H4 (cell line): ENCODE data around the gene MID1. TPM values are rescaled to one million over a fixed set of nuclear protein-coding genes. Genes with fewer than 3 reads are reported as not detected.

ENCODE experiments used
- DNase-seq: peaks from one replicate; pipeline ENCODE4 v3.0.0-alpha.2; 2015; ENCODE audit warnings: low spot score
- total RNA-seq: library from RNA; depleted of rRNA; stranded (reverse); fragments of >200 nt; shearing (Covaris generic); gene quantifications from 2 replicates; pipeline ENCODE4 v1.2.3, GENCODE V29; 2014

The MID1 gene
- total RNA-seq, 1 experiment from 2014 or later: 14.3 TPM

DNA sequence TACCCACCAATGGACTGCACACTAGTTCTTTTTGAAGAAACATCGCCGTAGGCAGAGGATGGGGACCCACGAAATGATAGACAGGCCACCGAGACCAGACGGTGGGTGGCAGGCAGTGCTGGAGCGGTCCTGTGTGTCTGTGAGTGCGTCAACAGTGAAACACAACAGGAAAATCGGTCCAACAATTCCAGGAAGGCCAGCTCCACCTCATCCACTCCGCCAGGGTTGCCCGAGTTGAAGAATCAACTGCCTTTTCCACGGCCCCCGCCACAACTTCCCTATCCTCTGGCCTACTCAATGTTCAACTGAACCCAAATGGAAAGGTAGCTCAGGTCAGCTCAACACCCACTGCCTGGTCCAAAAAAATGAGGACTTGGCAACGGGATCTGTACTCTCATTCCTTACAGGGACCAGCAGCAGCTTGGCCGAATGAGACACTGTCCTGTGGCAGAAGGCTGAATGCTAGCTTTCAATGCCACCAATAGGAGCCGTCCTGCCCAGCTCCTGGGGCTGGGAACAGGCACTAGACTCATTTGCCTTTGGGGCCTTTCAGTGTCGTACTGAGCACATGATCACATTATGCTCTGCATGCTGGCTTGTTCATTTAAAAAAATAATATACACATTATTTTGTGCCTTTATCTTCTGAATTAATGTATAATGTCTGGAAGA lies 43.5 kb downstream of the MID1 start:
- no peak for DNase-seq

DNA sequence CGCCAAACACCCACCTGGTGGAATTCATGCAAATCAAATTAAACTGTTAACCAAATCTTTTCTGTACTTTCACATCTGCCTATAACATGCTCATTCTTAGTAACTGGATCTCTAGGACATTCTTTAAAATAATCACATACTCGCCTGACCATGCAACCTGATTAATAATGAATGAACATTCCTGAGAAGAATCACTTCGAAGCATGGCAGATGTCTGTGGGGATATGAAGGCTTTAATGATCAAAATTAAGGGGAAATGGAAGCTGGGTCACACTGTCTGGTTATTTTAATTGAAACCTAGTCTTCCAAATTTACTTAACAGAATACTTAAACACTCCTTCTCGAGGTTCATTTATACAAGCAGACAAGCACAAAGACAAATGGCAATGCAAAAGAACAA lies 44.2 kb downstream of the MID1 start:
- DNase-seq: no peak

DNA sequence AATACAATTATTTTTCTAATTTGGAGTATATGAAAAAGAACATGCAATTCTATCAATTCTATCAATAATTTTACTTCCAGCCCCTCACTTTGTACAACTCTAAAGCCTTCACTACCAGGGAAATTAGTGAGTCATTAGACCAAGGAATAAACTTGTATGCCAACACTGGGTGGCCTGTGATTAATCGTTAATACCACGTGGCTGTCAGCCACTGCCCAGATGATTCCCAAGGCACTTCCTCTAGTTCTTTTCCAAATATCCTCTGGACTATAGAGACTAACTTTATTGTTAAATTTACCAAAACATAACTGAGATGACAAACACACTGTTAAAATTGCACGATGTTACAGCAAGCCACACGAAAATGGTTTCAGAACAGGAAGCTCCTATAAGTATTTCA lies 45.7 kb downstream of the MID1 start:
- DNase-seq: no peak

DNA sequence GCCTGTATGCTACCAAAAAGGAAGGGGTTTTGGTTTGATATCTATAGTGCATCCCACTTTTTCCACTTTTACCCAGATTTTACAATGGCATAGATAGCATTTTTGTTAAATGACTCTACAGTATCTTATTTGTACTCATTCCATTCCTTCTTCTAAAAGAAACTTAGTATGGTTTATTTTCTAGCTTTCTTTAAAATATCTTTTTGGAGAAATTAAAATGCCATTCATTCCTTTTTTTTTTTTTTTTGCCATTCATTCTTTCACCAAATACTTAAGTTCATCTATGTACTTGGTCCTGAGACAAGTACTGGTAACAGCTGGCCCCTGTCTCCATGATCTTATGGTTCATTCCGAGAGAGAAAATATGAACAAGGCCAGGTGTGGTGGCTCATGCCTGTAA lies 49.1 kb downstream of the MID1 start:
- DNase-seq: no peak

DNA sequence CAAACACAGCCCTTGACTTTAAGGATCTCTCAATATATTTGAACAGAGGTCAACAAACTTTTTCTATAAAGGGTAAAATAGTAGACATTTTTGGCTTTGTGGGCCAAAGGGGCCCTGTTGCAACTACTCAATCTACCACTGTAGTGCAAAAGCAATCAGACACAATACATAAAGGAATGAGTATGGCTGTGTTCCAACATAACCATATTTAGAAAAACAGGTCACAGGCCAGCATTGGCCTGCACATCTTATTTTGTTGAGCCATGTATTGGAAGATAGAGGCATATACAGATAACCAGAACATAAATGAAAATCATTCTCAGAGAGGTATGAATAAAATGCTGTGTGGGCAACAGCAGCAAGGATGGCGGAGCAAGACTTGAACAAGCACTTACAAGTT lies 49.8 kb downstream of the MID1 start:
- no peak for DNase-seq

DNA sequence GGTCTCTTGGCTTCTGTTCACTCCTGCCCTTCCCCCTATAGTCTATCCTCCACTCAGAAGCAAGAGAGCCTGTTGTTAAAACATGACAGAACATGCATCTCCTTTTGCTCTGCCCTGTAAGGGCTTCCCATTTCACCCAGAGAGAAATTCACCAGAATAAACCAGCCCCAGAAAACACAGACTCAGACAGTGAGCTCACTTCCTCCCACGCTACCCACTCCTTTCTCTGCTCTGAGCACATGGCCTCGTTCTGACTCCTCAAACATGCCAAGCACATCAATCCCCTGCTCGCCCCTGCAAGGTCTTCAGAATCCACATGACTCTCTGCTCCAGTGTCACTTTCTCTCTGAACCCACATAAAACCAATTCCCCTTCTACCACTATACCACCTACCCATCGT lies 50.4 kb downstream of the MID1 start:
- DNase-seq: no peak

DNA sequence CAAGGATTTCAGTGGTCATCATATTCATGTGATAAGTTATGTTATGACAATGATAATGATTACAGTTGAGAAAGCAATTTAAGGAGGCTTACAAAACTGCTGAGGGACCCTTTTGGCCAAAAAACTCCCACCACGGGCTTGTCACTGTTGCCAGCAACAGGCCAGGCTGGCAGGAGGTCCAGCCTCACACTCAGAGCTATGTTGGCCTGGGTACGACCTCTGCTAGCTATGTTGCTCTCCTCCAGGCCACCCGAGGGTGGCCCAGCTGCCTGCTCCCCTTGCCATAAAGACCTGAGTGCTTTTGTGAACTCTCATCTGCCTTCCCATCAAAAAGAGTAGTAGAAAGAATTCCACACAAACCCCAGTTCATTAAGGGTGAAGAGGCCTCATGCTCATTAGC lies 52.0 kb downstream of the MID1 start:
- DNase-seq: no peak

DNA sequence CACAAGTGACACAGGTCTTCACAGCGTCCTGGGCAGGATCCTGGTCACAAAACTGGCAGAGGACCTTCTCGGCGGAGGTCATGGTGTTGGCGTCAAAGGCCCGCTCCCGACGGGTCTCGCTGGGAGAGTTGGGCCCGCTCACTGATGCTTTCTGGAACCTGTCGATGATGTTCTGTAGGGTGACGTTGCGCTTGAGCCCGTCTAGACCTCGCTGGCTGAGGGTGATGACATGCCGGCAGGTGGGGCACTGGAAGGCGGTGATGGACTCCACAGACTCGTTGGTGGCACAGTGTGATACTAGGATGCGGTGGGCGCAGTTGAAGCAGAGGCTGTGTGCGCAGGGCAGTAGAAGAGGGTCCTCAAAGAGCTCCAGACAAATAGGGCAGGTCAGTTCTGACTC lies 53.2 kb downstream of the MID1 start:
- DNase-seq: no peak

DNA sequence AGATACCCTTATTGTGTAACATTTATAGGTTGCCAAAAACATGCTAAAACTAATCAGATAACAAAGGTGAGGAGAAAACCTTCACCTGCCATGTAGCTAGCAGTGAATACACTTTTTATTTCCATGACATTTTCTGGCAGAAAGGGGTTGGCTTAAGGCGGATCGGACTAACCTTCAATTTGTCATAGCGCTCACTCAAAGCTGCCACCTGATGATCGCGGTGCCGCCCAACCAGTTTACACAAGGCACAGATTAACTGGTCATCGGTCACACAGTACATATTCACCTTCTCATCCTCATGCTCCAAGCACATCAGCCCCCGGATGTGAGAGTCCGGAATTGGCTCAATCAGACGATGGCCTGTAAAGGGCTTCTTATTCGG lies 53.7 kb downstream of the MID1 start:
- DNase-seq: no peak

DNA sequence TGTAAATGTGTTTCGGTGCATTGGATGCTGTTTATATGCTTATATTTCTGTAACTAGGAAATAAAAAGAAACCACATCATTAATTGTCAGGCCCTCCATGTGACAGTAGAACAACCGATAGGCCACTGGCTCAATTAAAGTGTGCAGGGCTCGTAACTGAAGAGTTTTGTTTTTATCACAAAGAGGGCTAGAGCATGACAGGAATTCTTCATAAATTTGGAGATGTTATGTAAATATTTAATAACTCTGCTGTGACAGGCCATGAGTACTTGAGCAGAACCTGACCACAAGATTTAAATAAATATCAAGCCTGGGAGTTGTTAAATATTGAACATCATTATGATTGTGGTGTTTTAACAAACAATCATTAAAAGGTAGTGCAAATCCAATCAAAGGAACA lies 55.9 kb downstream of the MID1 start:
- DNase-seq: no peak

DNA sequence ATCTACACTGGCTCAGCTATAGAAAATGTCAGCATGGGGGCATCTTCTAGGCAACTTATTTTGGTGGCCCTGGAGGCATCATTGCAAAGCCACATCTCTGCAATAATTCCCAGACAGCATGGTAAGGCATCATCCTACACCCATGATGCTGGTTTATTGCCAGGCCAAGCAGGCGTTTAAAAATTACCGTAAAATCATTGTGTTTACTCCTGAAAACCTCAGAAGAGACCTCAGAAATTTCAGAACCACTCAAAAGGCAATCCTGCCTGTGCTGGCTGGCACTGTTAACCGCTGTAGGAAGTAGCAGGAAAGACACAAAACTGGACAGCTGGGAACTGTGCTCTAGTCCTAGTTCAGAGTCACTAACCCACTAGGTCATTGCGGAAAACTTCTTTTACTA lies 63.2 kb downstream of the MID1 start:
- peak; percentile 73 for DNase-seq

DNA sequence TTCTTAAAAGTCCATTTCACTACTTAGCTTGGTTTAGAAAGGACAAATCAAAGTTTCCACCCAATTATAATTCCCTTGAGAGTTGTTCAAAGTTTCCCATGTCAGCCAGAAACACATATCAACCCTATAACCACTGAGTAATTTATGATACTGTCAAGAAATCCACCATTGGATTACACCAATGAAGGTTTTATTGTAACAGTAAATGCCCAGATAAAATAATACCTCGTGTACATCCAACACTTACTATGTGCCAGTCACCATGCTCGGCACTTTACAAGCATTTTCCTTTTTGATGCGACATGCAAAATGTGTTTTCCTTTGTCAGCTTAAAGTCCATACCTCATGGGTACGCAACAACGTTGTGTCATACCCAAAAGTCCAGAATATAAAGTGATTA lies 64.0 kb downstream of the MID1 start:
- DNase-seq: no peak

DNA sequence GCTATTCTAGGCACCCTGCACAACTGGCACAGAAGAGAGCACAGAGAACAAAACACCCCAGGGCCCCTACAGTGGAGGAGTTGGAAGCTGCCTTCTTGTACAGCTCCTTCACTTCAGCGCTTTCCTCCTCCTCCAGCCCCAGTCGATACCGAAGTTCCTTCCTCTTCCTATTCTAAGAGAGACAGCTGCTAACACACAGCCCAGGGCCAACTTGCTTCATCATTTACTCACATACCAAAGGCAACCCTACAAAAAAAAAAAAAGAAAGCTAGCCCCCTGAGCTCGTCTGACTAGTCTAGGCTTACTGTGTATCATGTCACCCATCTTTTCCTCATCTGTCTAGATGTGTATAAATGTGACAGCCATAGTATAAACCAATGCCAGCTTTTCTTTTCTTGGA lies 64.5 kb downstream of the MID1 start:
- DNase-seq: no peak

DNA sequence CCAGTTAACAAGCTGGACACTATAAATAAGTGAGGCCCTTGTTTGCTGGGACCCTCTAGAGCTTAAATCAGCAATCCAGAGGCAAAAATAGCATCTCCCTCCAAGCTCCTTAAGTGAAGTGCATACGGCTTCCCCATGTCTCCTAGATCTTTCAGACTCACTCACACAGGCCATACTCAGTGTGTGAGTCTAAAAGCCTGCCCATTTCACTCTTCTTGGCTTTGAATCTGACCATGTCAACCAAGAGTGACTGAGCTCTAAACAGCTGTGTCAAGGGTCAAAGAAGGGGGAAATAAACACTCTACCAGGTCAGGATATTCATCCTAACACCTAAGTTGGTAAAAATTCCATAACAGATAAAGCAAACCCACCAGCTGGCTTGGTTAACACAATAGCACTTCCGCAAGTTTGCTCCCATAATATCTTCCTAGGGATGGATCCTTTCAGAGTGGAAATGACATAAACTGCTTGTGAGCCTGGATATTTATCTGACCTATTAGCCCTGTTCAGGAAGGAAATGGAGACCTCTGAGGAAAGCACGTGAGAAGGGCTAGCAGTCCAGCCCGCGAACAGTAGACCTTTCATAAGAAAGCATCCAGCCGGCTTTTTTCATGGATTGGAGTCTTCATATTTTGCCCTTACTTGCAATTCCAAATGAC lies 65.6 kb downstream of the MID1 start:
- DNase-seq: no peak

DNA sequence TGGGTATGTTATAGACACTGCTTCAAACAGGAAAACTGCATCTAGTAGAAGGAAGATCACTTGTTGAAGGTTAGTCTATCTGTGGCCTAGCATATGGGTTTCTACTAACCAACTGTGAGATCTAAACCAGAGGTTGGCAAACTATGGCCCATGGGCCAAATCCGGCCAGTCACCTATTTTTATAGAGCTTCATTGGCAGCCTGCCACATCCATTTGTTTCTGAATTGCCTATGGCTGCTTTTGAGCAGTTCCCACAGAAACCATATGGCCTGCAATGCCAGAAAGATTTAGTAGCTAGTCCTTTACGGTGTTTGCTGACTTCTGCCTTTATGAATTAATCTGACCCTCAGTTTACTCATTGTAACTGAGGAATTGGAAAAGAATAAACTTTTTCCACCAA lies 71.1 kb downstream of the MID1 start:
- DNase-seq: peak; percentile 21

DNA sequence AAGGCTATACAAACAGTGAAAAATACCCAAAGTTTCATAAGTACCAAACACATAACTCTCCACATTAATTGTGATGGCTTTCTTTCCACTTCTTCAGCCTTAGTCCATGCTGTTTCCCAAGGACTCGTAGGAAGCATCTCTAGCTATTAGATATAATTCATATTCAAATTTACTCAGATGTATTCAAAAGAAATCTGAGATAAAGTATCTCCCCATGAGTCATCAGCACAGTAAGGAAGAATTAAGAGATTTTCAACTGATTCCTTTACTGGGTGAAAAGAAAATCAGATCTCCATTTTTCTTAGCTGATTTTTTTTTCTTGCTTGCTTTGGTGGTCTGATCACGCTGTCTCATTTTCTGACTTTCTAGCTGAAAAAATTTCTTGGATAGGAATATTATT lies 71.7 kb downstream of the MID1 start:
- no peak for DNase-seq

DNA sequence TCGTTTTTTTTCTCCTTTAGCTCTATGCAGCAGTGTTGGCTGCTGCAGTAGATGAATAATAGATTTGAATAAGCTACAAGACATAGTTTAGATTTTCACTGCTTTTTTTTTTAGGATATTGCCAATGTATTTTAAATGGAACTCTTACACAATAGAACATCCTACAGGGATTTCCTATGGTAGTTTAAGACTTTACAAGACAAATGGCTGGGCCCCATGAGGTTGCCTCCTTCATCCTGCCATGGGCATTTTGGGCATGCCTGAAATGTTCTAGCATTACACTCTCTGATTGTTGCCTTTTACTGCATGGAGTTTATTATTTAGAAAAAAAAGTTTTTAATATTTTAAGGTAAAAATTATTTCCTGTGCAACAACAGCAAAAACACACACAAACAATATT lies 74.5 kb downstream of the MID1 start:
- no peak for DNase-seq

DNA sequence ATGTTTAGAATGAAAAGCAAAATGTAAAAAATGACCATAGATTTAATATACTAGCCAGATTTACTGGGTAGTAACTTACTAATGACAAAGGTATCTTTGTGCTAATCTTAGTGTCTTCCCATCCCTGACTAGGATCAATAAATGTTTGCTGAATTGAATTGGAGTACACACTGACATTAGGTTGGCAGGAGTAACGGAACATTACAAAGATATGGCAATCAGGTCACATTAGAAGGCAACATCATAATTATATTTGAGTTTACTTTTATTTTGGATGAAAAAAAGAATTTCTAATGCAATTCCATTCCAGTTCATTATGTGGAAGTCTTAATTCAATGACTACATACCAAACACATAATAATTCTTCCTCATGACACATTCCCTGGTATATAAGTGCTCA lies 77.8 kb downstream of the MID1 start:
- no peak for DNase-seq

DNA sequence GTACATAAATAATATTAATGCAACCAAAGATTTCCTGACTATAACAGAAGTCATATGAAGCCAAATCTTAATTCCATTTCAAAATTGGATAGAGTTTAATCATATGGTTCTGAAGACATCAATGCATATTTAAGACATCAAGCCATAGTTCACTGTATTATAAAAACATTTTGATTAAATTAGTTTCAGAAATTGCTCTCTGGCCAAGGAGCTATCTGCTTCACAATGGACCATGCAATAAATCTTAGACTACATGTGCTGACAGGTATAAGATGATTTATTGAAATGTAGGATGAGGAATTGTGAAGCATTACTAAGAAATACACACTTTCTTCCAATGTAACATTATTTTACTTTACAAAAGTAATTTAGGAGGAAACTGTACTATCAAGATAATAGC lies 81.6 kb downstream of the MID1 start:
- no peak for DNase-seq

DNA sequence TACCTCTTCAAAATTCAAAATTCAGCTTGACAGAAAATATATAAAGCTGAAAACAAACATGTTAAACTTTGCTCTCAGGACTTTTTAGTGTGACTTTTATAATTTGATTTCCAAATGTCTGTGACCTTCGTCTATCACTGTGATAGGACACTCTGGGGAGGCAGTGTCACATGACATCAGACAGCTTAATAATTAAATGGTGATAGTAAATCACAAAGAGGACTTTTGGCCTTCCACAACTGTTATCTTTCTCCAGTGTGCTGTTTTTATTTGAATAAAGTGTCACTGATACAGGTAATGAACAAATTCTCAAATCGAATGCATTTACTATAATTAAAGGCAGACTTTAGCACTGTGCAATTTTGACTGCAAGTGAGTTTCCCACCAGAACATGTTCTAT lies 83.1 kb downstream of the MID1 start:
- DNase-seq: no peak

DNA sequence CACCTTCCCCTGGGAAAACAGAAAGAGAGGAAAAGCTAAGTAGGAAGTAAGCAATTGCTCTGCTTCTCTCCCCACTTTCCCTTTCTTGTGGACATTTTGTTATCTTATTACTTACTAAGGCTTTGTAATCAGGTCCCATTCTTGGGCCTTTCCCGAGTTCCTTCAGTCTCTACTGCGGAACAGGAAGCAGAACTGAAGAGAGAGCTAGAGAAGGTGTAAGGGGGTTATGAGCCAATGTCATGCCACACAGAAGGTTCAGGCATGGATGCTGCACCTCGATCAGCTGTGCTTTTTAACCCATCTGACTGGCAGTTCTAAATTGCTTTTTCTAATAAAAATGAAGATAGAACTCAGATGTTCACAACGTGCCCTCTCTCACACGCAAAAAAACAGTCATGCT lies 83.6 kb downstream of the MID1 start:
- DNase-seq: no peak

DNA sequence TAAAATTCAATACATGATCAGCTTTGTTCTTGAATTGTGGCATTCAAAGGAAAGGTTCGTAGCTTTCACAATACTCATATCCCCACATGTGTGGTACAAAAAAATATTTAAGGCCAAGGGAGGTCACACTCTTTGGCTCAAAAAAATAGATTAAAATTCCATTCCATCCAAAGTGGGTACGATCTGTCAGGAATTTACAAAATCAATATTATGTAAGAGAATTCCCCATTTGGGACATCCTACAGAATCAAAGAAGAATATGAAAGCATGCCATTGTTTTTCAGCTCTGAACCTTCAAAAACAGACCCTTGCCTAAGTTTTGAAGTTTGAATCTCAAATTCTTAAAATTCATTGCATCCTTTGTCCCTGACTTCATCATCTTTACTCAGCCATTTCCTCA lies 85.8 kb downstream of the MID1 start:
- DNase-seq: no peak

DNA sequence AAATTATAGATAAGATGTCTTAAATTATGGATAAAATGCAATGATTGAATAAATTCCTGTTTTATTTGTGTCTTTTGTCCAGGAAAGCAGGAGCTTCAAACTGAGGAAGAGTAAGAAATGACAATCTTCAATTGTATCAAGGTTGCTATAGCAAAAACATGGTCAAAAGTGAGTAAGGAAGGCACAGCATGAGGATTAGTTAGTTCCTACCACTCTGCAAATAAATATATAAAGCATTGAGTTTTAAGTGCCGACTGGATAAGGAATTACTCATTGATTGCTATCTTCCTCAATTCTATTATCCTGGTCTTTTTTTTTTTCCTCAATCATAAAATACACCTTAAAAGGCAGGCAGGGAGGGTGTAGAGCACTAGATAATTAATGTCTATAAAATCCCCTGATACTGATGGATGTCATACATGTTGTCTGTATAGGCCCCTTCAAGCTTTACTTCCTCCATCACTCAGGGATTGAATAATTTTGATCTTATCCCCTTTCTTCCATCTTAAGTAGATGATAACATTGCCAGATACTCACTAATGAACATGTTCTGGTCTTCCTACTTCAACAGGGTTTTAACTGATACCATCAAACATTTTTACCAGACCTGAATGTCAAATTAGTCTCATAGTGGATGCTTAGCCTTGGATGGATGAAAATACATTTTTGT lies 86.6 kb downstream of the MID1 start:
- DNase-seq: no peak

DNA sequence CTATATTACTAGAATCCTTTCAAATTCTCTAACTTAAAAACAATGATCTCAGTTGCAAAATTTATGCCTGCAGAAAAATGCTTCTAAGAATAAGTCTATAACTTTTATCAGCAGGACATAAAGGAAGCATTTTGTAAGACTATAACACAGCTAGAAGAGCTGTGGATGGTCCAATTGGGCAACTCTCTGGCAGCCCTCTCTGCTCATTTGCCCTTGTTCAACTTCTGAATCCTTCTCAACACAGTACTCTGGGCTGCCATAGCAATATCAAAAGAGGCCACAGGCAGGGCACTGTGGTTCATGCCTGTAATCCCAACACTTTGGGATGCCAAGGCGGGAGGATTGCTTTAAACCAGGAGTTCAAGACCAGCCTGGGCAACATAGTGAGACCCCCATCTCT lies 88.5 kb downstream of the MID1 start:
- no peak for DNase-seq
